GM10266 (cell line): Measurements from ENCODE around the gene DSCAM.

Source experiments
- DNase-seq: peaks from one replicate; pipeline ENCODE4 v3.0.0; 2012; ENCODE audit errors: extremely low spot score
- TF ChIP-seq, protein P1 (sequence below): IDR thresholded peaks from 2 replicates; pipeline ENCODE4 v1.5.1; 2012; ENCODE audit warnings: mild to moderate bottlenecking, low read depth; ENCODE audit not compliant: control insufficient read depth, insufficient read depth; ENCODE audit errors: missing control alignments

The DSCAM gene

DNA sequence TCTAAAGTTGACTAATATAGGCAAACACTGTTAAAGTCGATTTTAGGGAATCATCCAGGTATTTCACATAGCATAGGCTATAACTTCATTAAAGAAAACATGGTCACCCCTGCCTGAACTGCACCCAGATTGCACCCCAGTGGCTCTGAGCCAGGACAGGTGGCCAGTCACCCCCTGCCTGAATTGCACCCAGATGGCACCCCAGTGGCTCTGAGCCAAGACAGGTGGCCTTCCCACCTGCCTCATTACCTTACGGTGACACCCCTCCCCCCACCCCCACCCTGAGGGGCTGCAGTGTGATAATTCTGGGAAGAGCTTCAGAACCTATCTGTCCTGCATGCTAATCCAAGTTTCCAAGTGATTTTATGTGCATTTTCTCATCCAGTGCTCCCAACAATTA is 78.9 kb downstream of the DSCAM start:
- TF ChIP-seq, protein P1, sequence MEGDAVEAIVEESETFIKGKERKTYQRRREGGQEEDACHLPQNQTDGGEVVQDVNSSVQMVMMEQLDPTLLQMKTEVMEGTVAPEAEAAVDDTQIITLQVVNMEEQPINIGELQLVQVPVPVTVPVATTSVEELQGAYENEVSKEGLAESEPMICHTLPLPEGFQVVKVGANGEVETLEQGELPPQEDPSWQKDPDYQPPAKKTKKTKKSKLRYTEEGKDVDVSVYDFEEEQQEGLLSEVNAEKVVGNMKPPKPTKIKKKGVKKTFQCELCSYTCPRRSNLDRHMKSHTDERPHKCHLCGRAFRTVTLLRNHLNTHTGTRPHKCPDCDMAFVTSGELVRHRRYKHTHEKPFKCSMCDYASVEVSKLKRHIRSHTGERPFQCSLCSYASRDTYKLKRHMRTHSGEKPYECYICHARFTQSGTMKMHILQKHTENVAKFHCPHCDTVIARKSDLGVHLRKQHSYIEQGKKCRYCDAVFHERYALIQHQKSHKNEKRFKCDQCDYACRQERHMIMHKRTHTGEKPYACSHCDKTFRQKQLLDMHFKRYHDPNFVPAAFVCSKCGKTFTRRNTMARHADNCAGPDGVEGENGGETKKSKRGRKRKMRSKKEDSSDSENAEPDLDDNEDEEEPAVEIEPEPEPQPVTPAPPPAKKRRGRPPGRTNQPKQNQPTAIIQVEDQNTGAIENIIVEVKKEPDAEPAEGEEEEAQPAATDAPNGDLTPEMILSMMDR: no peak

DNA sequence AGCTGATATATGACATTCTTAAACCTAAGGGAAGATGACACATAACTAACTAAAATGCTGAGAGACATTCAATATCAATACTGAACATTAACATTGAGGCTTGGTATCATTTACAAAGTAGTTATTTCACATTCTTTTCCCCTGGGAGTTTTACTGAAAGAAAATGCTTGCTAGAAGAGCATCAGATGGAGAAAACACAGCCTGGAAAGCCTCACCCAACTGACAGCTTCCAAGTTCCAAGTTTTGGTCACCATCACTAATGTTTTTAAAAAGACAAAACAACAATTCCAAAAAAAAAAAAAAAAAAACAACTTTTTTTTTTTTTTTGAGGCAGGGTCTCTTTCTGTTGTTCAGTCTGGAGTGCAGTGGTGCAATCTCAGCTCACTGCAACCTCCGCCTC is 80.6 kb downstream of the DSCAM start:
- no peak for DNase-seq
- TF ChIP-seq, protein P1: no peak

More for the DNA sequence above, 78.9 kb downstream of the DSCAM start:
- DNase-seq: no peak

DNA sequence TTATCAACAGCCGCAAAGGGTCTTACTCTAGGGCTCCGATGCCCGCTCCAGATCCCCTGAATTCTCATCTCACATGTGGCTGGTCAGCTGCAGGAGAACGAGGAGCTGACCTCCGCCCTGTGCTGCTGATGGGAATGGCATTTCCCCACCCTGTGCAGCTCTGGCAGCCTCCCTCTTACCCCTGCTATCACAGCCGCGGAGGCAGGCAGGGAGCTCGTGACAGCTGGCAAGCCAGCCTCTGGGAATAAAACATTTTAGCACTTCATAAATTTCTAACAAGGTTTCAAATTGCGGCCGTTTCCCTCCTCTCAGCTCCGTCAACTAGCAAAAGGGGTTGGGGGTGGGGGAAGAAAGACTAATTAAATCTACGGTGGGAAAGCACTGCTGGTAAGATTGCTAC is 81.1 kb downstream of the DSCAM start:
- TF ChIP-seq, protein P1: no peak
- no peak for DNase-seq

DNA sequence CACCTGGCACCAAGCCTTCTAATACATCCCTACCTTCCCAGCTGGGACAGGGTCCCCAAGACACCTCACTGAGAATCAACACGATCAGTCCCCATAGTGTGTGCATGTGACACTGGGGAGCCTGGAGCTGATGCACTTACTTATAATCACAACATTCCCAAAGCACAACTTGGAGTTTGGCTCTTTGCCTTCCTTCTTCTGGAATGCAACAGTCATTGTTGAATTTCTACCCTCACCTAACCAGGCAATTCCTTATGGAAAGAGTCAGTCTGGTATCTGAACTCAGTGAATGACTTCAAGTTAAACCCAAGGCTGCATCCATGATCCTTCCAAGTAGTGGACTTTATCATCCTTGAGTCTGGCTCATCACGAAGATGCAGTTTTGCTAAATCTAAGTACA is 86.1 kb downstream of the DSCAM start:
- DNase-seq: no peak
- TF ChIP-seq, protein P1: no peak

DNA sequence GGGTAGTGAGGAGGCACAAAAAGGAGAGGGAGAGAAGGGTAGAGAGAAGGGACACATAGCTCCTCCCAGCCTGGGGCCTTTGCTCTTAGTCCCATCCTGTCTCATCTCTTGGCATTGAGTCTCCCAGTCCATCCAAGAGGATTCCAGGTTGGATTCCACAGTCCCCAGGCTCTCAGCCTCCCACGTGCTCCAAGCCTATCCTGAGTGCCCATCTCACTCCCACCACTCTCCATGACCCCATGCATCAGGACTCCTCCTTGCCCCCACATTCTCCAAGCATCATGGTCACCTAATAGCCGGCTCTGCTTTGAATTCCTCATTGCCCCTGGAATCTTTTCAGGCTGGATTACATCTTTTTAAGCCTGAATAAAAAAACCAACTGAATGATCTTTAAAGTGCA is 87.9 kb downstream of the DSCAM start:
- TF ChIP-seq, protein P1: no peak
- DNase-seq: no peak

DNA sequence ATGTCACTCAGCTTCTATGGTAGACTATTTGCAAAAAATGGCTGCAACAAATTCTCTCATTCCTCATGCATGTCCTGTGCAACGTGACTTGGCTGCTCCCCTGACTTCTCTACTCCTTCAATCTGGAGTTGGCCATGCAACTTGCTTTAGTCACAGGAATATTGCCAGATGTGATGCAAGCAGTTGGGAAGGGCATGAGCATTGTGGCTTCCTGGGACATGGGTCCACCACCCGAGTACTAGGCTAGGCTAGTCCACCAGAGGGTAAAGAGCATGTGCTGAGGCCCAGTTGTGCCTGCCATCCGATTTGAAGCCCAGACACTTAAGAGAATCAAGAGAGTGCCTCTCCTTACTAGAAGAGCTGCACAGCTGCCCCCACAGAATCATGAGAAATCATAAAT is 89.6 kb downstream of the DSCAM start:
- TF ChIP-seq, protein P1: no peak
- no peak for DNase-seq

DNA sequence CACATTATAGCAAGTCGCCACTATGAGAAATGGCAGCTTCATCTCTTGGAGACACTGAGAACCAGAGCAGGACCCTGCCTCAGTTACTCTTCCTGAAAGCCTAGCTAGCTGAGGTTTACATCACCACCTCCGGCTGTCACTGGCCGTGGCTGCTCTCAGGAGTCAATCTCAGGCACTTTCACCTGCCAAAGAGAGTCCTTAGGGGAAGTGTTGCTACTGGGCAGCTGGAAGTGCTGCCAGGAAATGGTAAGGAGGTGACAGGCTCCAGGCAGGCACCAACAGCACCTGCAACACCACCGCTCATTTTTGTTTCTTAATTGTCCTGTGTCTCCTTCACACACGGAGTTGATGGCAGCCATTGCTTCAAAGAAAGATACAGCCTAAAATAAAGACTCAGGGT is 92.5 kb downstream of the DSCAM start:
- no peak for DNase-seq
- TF ChIP-seq, protein P1: no peak
